Measurements from ENCODE around the gene BRD1. TPM values are rescaled to one million over a fixed set of nuclear protein-coding genes. Genes with fewer than 3 reads are reported as not detected.

The BRD1 gene
- total RNA-seq, 1 donor: 23.5 TPM

DNA sequence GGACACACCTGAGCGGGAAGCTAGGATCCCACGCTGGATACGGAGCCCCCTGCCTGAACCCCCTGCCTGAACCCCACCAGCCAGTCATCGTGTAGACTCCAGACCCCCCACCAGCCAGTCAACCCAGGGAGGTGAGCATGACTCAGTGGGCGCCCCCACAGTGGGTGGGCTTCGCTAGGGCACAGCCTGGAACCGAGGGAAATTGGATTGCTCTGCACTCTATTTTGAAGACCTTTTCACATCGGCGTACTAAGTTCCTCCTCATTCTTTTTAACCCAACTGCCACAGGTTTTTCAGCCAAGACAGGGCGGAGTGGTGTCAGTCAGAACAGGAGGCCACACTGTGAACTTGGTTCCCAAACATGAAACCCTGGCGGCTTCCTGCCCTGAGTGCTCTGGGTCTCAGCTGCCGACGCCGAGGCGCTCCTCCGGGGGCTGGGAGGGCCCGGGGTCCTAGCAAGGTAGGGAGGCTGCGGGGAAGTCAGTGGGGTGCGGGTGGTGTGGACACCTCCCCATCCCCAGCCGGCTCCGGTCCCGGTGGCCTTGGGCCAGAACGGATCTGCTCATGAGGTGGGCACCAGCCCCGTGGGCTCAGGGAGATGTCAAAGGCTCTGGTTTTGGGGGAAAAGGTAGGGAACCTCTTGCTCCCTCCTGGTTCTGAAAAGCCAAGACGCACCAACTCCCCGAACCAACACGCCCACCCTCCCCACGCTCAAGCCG lies 57.0 kb downstream of the BRD1 start:
- H4K20me1 ChIP-seq (ENCODE audit: insufficient read depth, low read length): peaks cover 15% of the 10 kb centered on the region
- H3K4me1 ChIP-seq (ENCODE audit: insufficient read depth, low read length): no peaks in the 10 kb centered on the region
- no peaks in the 10 kb centered on the region for H3K27me3 ChIP-seq (ENCODE audit: insufficient read depth, low read length)
- TF ChIP-seq, protein P1, sequence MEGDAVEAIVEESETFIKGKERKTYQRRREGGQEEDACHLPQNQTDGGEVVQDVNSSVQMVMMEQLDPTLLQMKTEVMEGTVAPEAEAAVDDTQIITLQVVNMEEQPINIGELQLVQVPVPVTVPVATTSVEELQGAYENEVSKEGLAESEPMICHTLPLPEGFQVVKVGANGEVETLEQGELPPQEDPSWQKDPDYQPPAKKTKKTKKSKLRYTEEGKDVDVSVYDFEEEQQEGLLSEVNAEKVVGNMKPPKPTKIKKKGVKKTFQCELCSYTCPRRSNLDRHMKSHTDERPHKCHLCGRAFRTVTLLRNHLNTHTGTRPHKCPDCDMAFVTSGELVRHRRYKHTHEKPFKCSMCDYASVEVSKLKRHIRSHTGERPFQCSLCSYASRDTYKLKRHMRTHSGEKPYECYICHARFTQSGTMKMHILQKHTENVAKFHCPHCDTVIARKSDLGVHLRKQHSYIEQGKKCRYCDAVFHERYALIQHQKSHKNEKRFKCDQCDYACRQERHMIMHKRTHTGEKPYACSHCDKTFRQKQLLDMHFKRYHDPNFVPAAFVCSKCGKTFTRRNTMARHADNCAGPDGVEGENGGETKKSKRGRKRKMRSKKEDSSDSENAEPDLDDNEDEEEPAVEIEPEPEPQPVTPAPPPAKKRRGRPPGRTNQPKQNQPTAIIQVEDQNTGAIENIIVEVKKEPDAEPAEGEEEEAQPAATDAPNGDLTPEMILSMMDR (IDR thresholded peaks at IDR 0.05; ENCODE audit: extremely low read depth, low read depth, low read length): no peak
- H3K79me2 ChIP-seq (ENCODE audit: insufficient read depth, low read length): peaks cover 3% of the 10 kb centered on the region
- no peak overlapping the region for H3K4me3 ChIP-seq (ENCODE audit: insufficient read depth, low read length)
- no peaks in the 10 kb centered on the region for H3K9me3 ChIP-seq (ENCODE audit: low read depth, low read length)
- H3K4me2 ChIP-seq (ENCODE audit: insufficient read depth, low read length): no peak overlapping the region
- H3K36me3 ChIP-seq (ENCODE audit: insufficient read depth, low read length): peaks cover 30% of the 10 kb centered on the region
- H3K27ac ChIP-seq (ENCODE audit: low read depth, low read length): no peak overlapping the region
- DNase-seq (ENCODE audit: insufficient read length, low spot score, missing footprints): peak; percentile 70
- no peak overlapping the region for H2AFZ ChIP-seq (ENCODE audit: low read length)

DNA sequence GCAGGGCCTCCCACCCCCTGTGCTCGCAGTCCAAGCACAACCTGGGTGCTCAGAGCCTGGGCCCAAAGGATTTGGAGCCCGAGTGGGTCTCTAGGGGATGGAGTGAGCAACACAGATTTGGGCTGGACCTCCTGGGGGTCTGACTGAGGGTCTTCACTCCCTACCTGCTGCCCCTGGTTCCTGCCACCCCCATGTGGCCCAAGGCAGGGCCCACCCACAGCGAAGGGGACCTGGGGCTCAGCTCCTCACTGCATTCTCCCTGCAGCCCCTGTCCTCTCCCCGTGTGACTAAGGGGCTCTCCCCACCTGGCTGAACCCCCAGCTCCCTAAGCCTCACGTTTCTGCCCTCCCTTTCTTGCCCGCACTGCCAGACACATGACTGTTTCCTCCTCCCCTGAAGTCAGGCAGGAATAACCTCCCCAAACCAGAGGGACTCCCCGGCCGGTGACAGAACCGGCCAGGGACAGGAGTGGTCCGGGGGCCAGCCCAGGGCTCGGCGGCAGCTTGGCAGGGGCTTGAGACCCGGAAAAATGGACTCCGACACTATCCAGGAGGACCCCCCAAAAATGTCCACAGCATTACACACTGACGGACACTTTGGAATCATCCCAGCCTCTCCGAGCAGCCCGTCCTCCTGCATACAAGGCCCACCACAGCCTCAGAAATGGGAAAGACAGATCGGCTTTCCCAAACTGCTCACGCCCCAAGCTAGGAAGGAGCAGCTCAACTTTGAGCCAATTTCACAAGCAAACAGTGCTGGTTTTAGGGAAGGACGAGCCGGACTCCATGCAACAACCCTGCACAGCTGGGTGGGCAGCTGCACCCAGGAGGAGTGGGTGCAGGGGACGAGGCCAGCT lies 57.8 kb downstream of the BRD1 start:
- Histone ChIP-seq H3K9me3 (ENCODE audit: low read depth, low read length) (no peaks in the 10 kb centered on the region), H3K36me3 (ENCODE audit: insufficient read depth, low read length) (peaks cover 23% of the 10 kb centered on the region), H3K4me3 (ENCODE audit: insufficient read depth, low read length) (no peak overlapping the region), H3K79me2 (ENCODE audit: insufficient read depth, low read length) (peaks cover under 1% of the 10 kb centered on the region), H3K4me1 (ENCODE audit: insufficient read depth, low read length) (no peaks in the 10 kb centered on the region), H2AFZ (ENCODE audit: low read length) (no peak overlapping the region), H3K27me3 (ENCODE audit: insufficient read depth, low read length) (no peaks in the 10 kb centered on the region), H3K27ac (ENCODE audit: low read depth, low read length) (no peak overlapping the region), H4K20me1 (ENCODE audit: insufficient read depth, low read length) (peaks cover 15% of the 10 kb centered on the region), H3K4me2 (ENCODE audit: insufficient read depth, low read length) (no peak overlapping the region)
- peak; percentile 75 for DNase-seq (ENCODE audit: insufficient read length, low spot score, missing footprints)
- TF ChIP-seq, protein P1 (IDR thresholded peaks at IDR 0.05; ENCODE audit: extremely low read depth, low read depth, low read length): no peak

DNA sequence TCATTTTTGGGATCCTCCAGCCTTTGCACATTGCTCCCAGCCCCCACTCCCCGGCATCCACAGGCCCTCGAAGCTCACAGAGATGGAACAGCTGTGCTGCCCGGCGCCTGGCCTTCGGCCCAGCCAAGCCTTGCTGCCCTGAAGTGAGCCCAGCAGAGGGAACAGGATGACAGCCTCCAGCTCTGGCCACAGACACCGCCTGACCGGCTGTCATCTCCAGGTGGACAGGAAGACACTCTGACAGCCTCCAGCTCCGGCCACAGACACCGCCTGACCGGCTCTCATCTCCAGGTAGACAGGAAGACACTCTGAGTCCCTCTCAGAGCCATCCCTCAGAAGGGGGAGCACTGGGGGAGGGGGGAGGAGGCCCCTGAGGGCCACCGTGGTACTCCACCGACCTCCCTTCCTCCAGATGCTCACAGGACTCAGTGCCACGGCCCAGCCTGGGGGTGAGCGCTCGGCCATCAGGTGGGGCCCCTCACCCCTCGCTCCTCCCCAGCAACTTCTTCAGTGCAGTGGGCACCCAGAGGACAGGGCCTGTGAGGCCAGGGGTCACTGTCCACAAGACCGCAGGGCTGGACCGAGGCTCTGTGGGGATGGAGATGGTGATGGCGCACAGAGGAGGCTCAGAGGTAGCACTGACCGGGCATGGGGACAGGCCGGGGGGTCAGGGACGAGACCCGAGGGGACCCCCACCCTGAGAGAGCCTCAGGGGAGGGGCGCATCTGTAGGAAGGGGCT lies 58.6 kb downstream of the BRD1 start:
- Histone ChIP-seq H3K4me1 (ENCODE audit: insufficient read depth, low read length) (no peaks in the 10 kb centered on the region), H3K9me3 (ENCODE audit: low read depth, low read length) (no peaks in the 10 kb centered on the region), H2AFZ (ENCODE audit: low read length) (no peak overlapping the region), H3K27ac (ENCODE audit: low read depth, low read length) (no peak overlapping the region), H4K20me1 (ENCODE audit: insufficient read depth, low read length) (peaks cover 10% of the 10 kb centered on the region), H3K4me3 (ENCODE audit: insufficient read depth, low read length) (no peak overlapping the region), H3K36me3 (ENCODE audit: insufficient read depth, low read length) (peaks cover 15% of the 10 kb centered on the region), H3K27me3 (ENCODE audit: insufficient read depth, low read length) (no peaks in the 10 kb centered on the region), H3K4me2 (ENCODE audit: insufficient read depth, low read length) (no peak overlapping the region), H3K79me2 (ENCODE audit: insufficient read depth, low read length) (no peaks in the 10 kb centered on the region)
- TF ChIP-seq, protein P1 (IDR thresholded peaks at IDR 0.05; ENCODE audit: extremely low read depth, low read depth, low read length): no peak
- peak; percentile 91 for DNase-seq (ENCODE audit: insufficient read length, low spot score, missing footprints)

All from osteoblast (primary cell).